AG09309 (cell line): Measurements from ENCODE around the gene BBX.
A peak's percentile ranks its signal among the peaks of the same experiment; 100 is the strongest.
"Not testable (repeated sequence)": the region's sequence is repeated elsewhere in the genome, so short reads cannot be mapped to it uniquely, and the experiment has no call there.

ENCODE experiments used
- DNase-seq: peaks from one replicate; pipeline ENCODE4 v3.0.0-alpha.2; 2010; ENCODE audit warnings: low read depth
- H3K4me3 ChIP-seq: 2 replicates; pipeline ENCODE4 v1.5.1; 2011; ENCODE audit warnings: mild to moderate bottlenecking, low read depth, low read length, moderate library complexity; ENCODE audit not compliant: control insufficient read depth
- TF ChIP-seq, protein P1 (sequence below): IDR thresholded peaks from 2 replicates; pipeline ENCODE4 v1.5.1; 2011; ENCODE audit warnings: mild to moderate bottlenecking, low read depth, low read length, inconsistent platforms; ENCODE audit not compliant: insufficient read depth, control insufficient read depth; ENCODE audit errors: missing control alignments

Gene BBX

DNA sequence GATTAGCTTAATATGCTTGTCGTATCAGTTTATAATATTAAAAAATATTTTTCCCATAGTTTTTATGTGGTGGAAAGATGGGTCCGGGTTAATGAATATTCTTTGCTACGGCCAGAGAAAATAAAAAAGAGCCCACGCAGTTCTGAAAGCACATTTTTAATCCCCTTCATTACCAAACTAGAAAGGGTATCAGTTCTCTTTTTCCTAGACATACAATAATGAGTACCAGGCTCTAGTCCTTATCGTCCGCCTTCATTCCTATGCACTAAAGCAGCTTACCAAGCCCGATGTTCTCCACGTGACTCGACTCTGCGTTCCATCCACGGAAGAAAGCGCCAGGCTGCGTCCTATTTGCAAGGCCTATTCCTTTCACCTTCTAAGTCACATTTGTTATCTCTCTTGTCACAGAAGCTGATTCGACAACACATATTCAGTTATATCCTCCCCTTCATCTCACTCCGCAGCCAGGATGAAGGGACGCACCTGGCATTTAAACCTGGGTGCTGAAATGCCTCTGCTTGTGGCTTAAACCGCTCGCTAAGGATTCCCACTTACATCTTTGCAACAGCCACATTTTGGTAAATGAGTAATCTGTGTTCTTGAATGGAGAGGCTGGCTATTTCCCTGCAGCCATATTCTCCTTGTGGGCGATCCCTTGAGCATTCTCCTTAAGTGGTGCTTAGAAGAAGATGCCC is 311.1 kb downstream of the BBX start:
- TF ChIP-seq, protein P1, sequence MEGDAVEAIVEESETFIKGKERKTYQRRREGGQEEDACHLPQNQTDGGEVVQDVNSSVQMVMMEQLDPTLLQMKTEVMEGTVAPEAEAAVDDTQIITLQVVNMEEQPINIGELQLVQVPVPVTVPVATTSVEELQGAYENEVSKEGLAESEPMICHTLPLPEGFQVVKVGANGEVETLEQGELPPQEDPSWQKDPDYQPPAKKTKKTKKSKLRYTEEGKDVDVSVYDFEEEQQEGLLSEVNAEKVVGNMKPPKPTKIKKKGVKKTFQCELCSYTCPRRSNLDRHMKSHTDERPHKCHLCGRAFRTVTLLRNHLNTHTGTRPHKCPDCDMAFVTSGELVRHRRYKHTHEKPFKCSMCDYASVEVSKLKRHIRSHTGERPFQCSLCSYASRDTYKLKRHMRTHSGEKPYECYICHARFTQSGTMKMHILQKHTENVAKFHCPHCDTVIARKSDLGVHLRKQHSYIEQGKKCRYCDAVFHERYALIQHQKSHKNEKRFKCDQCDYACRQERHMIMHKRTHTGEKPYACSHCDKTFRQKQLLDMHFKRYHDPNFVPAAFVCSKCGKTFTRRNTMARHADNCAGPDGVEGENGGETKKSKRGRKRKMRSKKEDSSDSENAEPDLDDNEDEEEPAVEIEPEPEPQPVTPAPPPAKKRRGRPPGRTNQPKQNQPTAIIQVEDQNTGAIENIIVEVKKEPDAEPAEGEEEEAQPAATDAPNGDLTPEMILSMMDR = no peak
- no peak overlapping the region for H3K4me3 ChIP-seq

DNA sequence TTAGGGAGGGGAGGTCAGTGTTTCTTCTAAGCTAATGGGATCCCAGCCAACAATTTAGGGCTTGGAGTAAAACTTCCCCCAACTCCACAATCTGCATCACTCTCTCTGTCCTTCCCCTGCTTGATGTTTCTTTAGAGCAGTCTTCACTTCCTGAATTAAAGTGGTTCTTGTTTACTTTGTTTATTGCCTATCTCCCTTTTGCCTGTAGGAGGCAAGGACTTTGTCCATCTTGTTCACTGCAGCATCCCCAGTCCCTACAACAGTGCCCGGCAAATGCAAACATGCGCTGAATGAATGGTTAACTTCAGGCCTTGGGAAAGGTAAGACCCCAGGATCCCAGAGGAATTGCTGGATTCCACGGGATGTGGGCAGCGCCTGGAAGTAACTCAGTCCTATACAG is 312.2 kb downstream of the BBX start:
- DNase-seq, H3K4me3 ChIP-seq: not testable (repeated sequence)

More for the DNA sequence above, 311.1 kb downstream of the BBX start:
- no peak for DNase-seq

DNA sequence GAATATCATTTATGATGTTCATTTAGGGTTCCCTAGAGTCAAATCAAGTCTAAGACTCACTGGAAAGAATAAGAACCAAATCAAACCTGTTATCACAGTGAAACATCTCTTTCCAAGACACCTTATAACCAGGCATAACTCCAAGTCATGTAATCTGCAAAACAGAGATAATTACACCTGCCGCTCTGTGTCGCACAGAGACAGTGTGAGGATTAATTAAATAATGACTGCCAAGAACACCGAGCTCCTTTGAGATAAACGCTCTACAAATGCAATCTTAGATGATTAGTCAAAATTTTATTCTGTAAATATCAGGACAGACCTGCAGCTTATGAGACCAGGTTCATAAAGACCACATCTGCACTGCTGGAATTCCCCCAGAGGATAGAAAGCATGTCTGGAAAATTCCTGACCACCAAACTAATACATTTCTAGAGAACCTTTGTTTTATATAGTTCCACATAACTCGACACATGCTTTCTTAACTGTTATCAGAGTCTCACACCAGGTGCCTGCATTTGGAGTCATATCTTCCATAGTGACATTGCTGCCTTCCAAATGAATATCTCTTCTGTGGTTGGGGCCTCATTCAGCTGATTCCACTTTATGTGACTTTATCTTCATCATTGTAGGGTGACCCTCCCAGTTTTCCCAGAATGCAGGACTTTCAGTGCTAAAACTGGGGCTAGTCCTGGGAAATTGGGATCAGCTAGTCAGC is 315.3 kb downstream of the BBX start:
- DNase-seq = no peak
- TF ChIP-seq, protein P1 = no peak

DNA sequence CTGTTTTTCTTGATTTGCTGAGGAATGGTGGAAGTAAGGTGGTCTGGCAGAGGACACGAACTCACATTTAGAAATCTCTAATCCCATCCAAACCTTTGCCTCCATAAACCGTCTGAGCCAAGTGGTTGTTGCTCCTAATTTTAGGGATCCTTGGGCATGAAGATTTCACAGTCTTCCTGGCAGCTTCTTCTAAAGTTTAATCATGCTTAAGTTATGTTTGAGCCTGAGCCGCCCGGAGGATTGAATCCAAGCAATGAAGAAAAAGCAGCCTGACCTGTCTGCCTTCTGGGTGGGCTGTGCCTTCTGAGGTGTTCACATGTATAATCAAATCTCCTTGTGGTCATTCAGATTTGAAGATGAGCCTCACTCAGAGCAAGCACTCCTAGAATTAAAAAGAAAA is 319.1 kb downstream of the BBX start:
- no peak for DNase-seq
- TF ChIP-seq, protein P1 = no peak
- no peak overlapping the region for H3K4me3 ChIP-seq

More for the DNA sequence above, 315.3 kb downstream of the BBX start:
- no peak overlapping the region for H3K4me3 ChIP-seq

DNA sequence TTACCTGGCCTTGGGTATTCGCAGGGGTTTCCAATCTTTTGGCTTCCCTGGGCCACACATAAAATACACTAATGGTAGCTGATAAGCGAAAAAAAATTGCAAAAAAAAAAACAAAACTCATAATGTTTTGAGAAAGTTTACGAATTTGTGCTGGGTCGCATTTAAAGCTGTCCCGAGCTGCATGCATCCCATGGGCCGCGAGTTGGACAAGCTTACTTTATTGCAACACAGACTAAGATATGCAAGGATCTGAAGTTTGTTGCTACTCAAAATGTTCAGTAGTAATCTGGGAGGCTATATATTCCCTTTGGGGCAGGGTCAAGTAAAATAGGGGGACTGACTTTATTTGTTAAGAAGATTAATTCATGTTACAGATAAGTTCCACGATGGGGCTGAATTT is 320.2 kb downstream of the BBX start:
- DNase-seq = no peak
- no peak overlapping the region for H3K4me3 ChIP-seq
- TF ChIP-seq, protein P1 = no peak

DNA sequence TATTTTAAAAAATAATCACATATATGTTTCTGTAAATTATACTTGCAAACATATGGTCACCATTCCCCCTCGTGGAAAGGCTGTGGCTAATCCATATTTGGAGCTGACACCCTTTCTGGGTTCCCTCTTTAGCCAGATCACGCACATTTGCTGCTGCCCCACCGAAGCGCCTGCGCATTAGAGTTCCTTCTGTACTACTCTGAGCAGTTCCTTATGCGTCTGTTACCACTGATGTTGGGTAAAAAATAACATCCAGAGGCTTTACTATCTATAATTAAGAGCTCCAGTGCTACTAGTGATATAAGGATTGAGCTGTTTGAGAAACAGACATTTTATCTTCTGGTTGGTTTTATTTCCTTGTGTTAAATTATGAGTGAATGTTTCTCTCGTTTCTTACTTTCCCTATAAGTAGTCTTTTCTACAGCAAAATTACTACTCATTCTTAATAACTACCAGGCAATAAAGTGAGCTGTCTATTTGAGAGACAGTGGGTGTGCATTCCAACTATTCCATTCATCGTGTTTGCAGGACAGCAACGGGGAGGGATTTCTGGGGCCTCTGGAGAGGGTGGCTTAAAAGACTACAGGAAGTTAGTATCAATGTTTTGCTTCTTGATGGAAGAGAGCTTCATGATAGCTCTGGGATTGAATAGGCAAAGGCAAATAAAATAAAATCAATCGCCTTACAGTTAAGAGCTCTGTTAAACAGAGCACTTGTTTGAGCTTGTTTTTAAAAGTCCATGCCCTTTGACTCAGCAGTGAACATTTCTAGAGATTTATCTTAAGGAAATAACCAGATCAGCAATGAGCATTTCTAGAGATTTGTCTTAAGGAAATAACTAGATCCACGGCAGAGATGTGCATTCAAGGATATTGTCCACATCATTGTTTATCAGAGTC is 322.9 kb downstream of the BBX start:
- peak; percentile 8 for DNase-seq
- TF ChIP-seq, protein P1 = no peak
- H3K4me3 ChIP-seq = 0 out of 2 replicates have a peak overlapping the region, but pooled peaks have one; percentile 2

DNA sequence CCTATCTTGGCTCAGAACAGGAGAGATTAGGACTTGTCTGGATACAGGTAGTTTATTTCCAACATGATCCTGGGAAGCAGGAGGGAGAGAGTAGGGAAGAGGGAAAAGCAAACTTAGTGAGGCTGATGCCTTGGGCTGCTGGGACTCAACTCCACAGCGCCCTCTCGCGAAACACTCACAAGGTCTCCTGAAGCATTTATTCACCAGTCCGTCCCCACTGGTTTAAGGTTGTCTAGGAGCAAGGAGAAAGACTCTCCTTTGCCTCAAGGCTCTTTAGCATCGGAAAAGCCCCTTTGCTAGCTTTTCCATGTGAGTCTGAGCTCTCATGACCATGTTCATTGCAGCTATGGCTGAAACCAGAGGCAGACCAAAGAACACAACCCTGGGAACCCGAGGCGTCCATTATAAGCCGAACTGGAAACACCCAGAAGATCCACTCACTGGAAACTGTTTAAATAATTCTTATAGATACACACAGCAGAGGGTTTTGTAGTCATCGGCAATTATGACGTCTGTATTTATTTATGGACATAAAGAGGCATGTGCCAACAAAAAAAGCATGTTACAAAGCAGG is 323.6 kb downstream of the BBX start:
- H3K4me3 ChIP-seq = no peak overlapping the region
- TF ChIP-seq, protein P1 = peak; percentile 59
- DNase-seq = peak; percentile 4
